ENCODE data around the gene FBXO42. TPM values are rescaled to one million over a fixed set of nuclear protein-coding genes. Genes with fewer than 3 reads are reported as not detected.

FBXO42 gene
- total RNA-seq, 8 experiments from 2014 or later, result 10.0 to 27.6 (median 23.2) TPM

DNA sequence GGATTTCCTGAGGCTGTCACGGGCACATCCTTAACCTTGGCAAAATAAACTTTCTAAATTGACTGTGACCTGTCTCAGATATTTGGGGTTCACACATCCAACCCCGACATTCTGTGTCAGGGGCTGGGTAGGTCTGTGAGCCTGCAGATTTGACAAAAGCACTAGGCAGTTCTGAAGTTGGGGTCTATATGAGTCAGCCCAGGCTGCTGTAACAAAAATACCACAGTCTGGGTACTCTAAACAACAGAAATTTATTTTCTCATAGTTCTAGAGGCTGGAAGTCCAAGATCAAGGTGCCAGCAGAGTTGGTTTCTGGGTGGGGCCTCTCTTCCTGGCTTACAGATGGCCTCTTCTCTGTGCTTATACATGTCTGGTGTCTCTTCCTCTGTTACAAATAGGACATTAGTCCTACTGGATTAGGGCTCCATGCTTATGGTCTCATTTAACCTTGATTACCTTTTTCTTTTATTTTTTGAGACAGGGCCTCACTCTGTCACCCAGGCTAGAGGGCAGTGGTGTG, 112.2 kb downstream of the FBXO42 start:
- in situ Hi-C loops (cut with MboI; ENCODE audit: low pct_unique_long_range_greater_than_20kb in 2 of 9, low sequenced_read_pairs in 9 of 9, unreplicated experiment in 9 of 9), result loop anchor here in 1 of 9 experiments (10.0 kb wide), 1 partner anchor 165 kb away; the partner anchor contains the start of gene FAM131C
- 74 to 100% (median 95%) methylated on average over 1 to 2 of the region's 2 CpGs; no CpG with 5 or more reads in 4 of the 10 experiments for WGBS, 10 experiments
- ATAC-seq (replicated peaks in 6 of 8), result no peak

GRCh38 chr1:16237343-16237830, 114.9 kb downstream of the FBXO42 start:
- WGBS, 10 experiments, result 0 to 100% (median 22%) methylated on average over 1 to 6 of the region's 6 CpGs; no CpG with 5 or more reads in 3 of the 10 experiments
- Histone ChIP-seq H3K4me1 (replicated peaks in 1 of 2) (peaks cover 7 to 15% of the 10 kb centered on the region in 2 donors), H3K27ac (peak overlapping the region; percentile 78 to 85), H3K4me3 (peak overlapping the region; percentile 44 to 58 (median 48))
- in situ Hi-C loops (cut with MboI; ENCODE audit: low pct_unique_long_range_greater_than_20kb in 2 of 9, low sequenced_read_pairs in 9 of 9, unreplicated experiment in 9 of 9), result no loop called here
- peak in 4 of 8 experiments; percentile 1 to 10 (median 5) for ATAC-seq (replicated peaks in 6 of 8)

More for the DNA sequence above, 112.2 kb downstream of the FBXO42 start:
- peaks cover 12 to 20% of the 10 kb centered on the region in 2 donors for H3K4me1 ChIP-seq (replicated peaks in 1 of 2)
- no peak overlapping the region for H3K27ac ChIP-seq
- no peak overlapping the region for H3K4me3 ChIP-seq

- in situ Hi-C loops (cut with MboI; ENCODE audit: low pct_unique_long_range_greater_than_20kb in 2 of 9, low sequenced_read_pairs in 9 of 9, unreplicated experiment in 9 of 9), result no loop called here
- peak; percentile 90 to 95 (median 92) for ATAC-seq (replicated peaks in 6 of 8)
- Histone ChIP-seq H3K4me3 (peak within 1 kb of the TSS; percentile 44 to 58 (median 48)), H3K27ac (peak within 1 kb of the TSS; percentile 78 to 85), H3K4me1 (replicated peaks in 1 of 2) (peaks cover 7 to 14% of the 10 kb centered on the region in 2 donors)
- WGBS, 10 experiments, result 0 to 19% (median 9%) methylated on average over 3 to 13 of the region's 57 CpGs; no CpG with 5 or more reads in 4 of the 10 experiments
Measured at GRCh38 chr1:16236511-16237342, 115.6 kb downstream of the FBXO42 start, which contains the start of gene CPLANE2. TSS of gene CPLANE2 (minus strand) at chr1:16237183. CDS start at chr1:16236742, 441 bp downstream.

- no peak overlapping the region for H3K27ac ChIP-seq
- in situ Hi-C loops (cut with MboI; ENCODE audit: low pct_unique_long_range_greater_than_20kb in 2 of 9, low sequenced_read_pairs in 9 of 9, unreplicated experiment in 9 of 9), result no loop called here
- WGBS, 10 experiments, result 0 to 100% (median 55%) methylated on average over 1 to 5 of the region's 6 CpGs; no CpG with 5 or more reads in 5 of the 10 experiments
- peak; percentile 3 to 35 (median 15) for ATAC-seq (replicated peaks in 6 of 8)
- peaks cover 7 to 14% of the 10 kb centered on the region in 2 donors for H3K4me1 ChIP-seq (replicated peaks in 1 of 2)
- H3K4me3 ChIP-seq, result peak overlapping the region; percentile 44 to 58 (median 48)
Measured at GRCh38 chr1:16235944-16236510, 116.3 kb downstream of the FBXO42 start.

DNA sequence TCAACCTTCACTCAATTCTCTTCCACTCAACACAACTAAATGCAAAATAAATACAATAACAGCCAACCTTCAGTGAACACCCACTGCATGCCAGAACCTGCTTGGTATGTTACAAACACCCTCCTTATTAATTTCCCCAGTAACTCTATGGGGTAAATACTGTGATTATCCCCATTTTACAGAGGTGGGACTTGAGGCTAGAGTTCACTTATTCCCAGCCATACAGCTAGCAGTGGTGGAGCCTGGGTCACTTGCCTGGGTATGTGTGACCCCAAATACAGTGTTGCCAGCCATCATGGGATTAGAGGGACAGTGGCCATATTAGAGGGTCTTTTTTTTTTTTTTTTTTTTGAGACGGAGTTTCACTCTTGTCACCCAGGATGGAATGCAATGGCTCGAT, 116.9 kb downstream of the FBXO42 start:
- in situ Hi-C loops (cut with MboI; ENCODE audit: low pct_unique_long_range_greater_than_20kb in 2 of 9, low sequenced_read_pairs in 9 of 9, unreplicated experiment in 9 of 9), result no loop called here
- no peak overlapping the region for H3K27ac ChIP-seq
- no peak overlapping the region for H3K4me3 ChIP-seq
- H3K4me1 ChIP-seq (replicated peaks in 1 of 2), result peaks cover 7 to 14% of the 10 kb centered on the region in 2 donors
- ATAC-seq (replicated peaks in 6 of 8), result no peak
- 79 to 92% (median 80%) methylated on average over 1 to 2 of the region's 2 CpGs; no CpG with 5 or more reads in 6 of the 10 experiments for WGBS, 10 experiments

DNA sequence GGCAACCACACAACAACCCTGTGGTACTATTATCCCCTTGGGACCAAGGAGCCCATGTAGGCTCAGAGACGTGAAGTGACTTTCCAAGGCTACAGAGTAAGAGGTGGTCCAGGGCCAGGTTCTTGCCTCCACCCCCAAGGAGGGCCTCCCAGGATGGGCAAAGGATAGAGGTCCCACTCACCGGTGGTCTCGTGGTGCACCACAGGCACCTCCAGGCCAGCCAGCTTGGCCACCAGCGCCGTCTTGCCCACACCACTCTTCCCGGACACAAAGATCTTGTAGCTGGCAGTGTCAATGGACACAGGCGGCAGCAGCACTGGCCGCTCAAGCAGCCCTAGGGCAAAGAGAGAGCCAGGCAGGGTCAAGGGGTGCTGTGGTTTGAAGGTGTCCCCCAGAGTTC, 118.8 kb downstream of the FBXO42 start:
- ATAC-seq (replicated peaks in 6 of 8), result no peak
- peaks cover 7 to 14% of the 10 kb centered on the region in 2 donors for H3K4me1 ChIP-seq (replicated peaks in 1 of 2)
- in situ Hi-C loops (cut with MboI; ENCODE audit: low pct_unique_long_range_greater_than_20kb in 2 of 9, low sequenced_read_pairs in 9 of 9, unreplicated experiment in 9 of 9), result no loop called here
- 90 to 100% (median 96%) methylated on average over 2 to 5 of the region's 8 CpGs; no CpG with 5 or more reads in 6 of the 10 experiments for WGBS, 10 experiments
- H3K27ac ChIP-seq, result no peak overlapping the region
- no peak overlapping the region for H3K4me3 ChIP-seq

DNA sequence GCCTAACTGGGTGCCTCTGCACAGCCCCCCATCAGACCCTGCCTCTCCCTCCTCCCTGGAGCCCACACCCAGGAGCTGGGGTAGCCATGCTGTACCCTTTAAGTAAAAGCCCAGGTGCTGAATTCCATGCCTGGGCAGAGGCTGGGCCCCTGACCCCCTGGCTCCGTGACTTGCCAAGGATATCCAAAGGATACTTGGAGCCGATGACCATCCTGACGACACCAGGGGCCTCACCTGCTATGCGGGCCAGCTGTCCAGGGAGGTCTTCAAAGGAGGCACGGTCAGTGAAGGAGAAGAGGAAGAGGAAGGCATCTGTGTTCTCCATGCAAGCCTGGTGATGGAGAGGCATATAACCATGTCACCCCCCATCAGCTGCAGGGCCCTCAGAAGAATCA, 120.0 kb downstream of the FBXO42 start:
- H3K4me1 ChIP-seq (replicated peaks in 1 of 2), result peaks cover under 1 to 6% of the 10 kb centered on the region in 2 donors
- 92 to 97% methylated on average over 5 of the region's 5 CpGs; no CpG with 5 or more reads in 8 of the 10 experiments for WGBS, 10 experiments
- in situ Hi-C loops (cut with MboI; ENCODE audit: low pct_unique_long_range_greater_than_20kb in 2 of 9, low sequenced_read_pairs in 9 of 9, unreplicated experiment in 9 of 9), result no loop called here
- no peak overlapping the region for H3K4me3 ChIP-seq
- ATAC-seq (replicated peaks in 6 of 8), result no peak
- H3K27ac ChIP-seq, result no peak overlapping the region

DNA sequence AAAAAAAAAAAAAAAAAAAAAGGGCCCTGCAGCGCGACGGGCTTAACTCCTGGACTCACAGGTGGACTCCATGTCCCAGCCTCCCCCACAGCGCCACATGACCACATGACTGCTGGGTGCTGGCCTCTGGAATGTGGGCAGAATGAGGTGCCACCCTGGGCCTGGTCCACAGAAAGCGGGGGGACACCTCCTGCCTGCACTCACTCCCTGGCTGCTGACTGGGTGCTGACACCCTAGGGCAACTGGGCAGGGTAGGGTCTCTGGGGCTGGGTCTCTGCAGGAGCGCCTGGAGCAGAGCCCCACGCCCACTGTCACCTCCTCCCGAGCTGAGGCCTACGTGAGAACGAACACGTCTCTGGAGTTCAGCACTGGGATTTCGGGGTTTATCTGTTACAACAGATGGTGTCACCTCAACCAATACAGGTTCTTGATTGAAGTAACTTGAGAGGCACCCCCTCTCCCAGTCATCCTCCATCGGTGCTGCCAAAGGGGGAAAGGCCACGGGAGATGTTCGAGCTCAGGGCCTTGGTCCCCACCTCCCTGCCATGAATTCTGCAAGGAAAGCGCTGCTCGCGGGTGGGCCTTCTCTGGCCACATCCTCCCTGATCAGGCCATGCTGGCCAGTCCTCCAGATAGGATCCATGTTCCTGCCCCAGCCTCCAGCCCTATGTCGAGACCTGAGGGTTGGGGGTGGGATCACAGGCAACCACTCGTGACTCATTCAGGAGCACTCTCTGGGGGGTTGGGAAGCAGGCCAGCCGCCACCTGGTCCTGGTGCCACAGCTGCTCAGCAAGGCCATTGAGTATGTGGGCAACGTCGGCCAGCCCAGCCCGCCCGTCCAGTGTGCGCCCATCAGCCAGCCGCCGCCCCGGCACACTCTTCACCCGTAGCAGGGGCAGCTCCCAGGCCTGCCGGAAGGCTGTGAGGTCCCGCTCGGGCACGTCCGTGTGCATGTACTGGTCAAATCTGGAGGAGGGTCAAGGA, 120.7 kb downstream of the FBXO42 start:
- ATAC-seq (replicated peaks in 6 of 8), result no peak
- H3K4me3 ChIP-seq, result no peak overlapping the region
- peaks cover 4 to 6% of the 10 kb centered on the region in 2 donors for H3K4me1 ChIP-seq (replicated peaks in 1 of 2)
- WGBS, 10 experiments, result 80 to 97% (median 85%) methylated on average over 1 to 19 of the region's 35 CpGs; no CpG with 5 or more reads in 4 of the 10 experiments
- no peak overlapping the region for H3K27ac ChIP-seq
- in situ Hi-C loops (cut with MboI; ENCODE audit: low pct_unique_long_range_greater_than_20kb in 2 of 9, low sequenced_read_pairs in 9 of 9, unreplicated experiment in 9 of 9), result no loop called here

- in situ Hi-C loops (cut with MboI; ENCODE audit: low pct_unique_long_range_greater_than_20kb in 2 of 9, low sequenced_read_pairs in 9 of 9, unreplicated experiment in 9 of 9), result no loop called here
- WGBS, 10 experiments, result 60 to 100% (median 89%) methylated on average over 1 to 9 of the region's 13 CpGs; no CpG with 5 or more reads in 5 of the 10 experiments
- Histone ChIP-seq H3K4me3 (no peak overlapping the region), H3K4me1 (replicated peaks in 1 of 2) (peaks cover 3 to 6% of the 10 kb centered on the region in 2 donors), H3K27ac (no peak overlapping the region)
- no peak for ATAC-seq (replicated peaks in 6 of 8)
Measured at GRCh38 chr1:16230744-16231143, 121.5 kb downstream of the FBXO42 start.

DNA sequence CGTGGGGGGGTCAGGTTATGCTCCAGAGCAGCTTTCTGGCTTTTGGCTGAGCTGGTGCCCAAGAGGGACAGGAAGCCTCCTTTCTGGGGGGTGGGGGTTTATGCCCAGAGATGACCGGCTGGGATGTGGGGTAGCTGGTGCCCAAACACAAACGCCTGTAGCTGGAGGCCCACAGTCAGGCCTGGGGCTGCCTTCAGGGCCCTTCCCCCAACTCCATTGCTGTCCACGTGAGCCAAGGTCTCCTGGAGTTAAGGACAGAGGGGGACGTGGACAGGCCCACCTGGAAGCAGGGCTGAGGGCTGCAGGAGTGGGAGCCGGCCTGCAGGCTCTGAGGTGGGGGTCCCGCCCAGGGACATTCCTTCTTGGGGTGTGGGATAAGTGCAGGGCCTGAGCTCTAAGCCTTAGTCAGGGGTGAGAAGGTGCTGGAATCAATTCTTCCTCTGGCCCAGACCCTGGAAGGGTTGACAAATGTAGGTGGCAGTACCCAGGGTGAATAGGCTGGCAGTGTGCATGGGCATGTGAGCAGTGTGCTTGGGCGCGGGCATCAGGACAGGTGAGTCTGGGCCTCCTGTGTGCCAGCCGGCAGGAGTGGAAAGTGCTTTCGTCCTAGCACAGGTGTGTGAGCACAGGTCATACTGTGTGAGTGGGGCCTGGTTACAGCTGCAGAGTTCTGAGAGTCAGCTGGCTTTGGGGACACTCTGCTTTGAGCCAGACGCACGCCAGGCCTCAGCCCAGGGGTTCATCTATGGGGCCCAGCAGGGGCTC, 122.1 kb downstream of the FBXO42 start:
- Histone ChIP-seq H3K27ac (no peak overlapping the region), H3K4me3 (no peak overlapping the region), H3K4me1 (replicated peaks in 1 of 2) (peaks cover 3 to 6% of the 10 kb centered on the region in 2 donors)
- no peak for ATAC-seq (replicated peaks in 6 of 8)
- in situ Hi-C loops (cut with MboI; ENCODE audit: low pct_unique_long_range_greater_than_20kb in 2 of 9, low sequenced_read_pairs in 9 of 9, unreplicated experiment in 9 of 9), result no loop called here
- WGBS, 10 experiments, result 50 to 100% (median 80%) methylated on average over 1 to 6 of the region's 13 CpGs; no CpG with 5 or more reads in 3 of the 10 experiments

DNA sequence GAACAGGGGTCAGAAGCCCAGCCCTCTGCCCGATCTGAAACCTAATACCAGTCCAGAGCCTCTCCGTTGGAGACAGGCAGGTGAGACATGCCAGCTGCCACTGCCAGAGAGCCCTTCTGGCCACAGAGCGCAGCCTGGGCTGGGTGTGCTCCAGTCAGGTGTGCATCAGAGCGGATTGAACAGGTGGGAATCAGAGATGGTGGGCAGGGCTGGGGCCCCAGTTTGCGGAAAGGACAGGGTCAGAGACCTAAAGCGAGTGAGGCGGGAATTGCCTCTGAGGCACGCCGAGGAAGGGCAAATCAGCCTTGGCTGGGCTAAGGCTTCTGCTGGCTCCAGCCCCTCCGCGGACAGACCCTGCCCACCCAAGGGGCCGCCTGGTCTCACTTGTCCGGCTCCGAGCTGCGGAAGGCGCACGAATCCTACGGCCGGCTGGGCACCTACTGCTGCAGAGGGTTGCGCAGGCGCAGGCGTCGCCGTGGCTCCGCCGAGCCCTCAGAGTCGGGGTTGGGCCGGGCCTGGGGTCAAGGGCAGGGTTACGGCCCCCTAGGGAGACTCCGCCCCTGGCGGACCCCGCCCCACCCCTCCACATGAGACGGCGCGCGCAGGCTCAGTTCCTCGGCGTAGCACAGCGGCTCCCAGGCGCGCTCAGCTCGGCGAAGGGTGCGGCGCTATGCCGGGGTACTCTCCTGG, 125.6 kb downstream of the FBXO42 start:
- 0 to 52% (median 9%) methylated on average over 1 to 20 of the region's 46 CpGs; no CpG with 5 or more reads in 4 of the 10 experiments for WGBS, 10 experiments
- peak overlapping the region; percentile 13 to 20 (median 13) for H3K4me3 ChIP-seq

More for the DNA sequence above, 125.6 kb downstream of the FBXO42 start:
- peaks cover 3 to 6% of the 10 kb centered on the region in 2 donors for H3K4me1 ChIP-seq (replicated peaks in 1 of 2)
- ATAC-seq (replicated peaks in 6 of 8), result peak in 7 of 8 experiments; percentile 20 to 73 (median 63)
- in situ Hi-C loops (cut with MboI; ENCODE audit: low pct_unique_long_range_greater_than_20kb in 2 of 9, low sequenced_read_pairs in 9 of 9, unreplicated experiment in 9 of 9), result no loop called here
- H3K27ac ChIP-seq, result no peak overlapping the region
